ENCODE results near the gene COL20A1.
A peak's percentile ranks its signal among the peaks of the same experiment; 100 is the strongest.

DNA sequence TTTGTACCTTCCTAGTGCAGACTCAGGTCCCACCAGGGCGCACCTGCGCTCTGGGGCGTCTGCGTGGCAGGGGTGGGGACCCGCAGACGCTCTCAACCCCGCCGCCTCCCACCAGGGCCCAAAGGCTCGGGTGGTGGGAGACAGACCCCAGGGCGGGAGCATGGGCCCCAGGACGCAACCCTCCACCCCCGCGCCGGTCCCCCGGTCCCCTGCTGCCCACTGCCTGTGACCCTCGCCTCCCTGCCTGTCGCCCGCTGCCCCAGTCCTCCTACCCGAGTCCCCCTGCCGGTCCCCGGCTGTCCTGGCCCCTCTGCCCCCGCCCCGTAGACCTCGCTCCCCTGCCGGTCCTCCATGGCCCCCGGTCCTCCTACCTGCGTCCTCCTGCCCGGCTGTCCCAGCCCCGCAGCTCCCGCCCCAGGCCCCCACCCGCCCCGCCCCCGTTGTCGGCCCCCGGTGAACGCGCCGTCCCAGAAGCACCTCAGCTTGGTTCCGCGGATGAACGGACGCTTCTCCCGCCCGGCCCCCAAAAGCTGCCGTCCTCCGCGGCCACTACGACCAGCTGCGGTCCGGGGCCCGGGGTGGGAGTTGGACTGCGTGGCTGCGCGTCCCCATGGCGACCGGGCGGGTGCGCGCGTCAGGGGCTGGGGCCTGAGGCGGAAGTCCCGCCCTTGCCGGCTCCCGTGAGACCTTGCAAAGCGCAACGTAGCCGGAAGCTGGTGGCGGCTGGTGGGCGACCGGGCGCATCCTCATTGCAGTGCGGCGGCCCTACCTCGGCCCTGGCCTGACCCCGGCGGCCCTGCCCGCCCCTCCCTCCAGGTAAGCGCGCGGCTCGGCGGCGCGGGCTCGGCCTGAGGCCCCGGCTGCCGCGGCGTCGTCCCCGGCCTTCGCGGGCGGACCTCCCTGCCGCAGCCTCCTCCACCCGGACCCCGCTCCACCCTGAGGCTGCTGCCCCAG, 20.6 kb upstream of the COL20A1 start, which contains the start of gene ARFGAP1:
- TF ChIP-seq, protein P1, sequence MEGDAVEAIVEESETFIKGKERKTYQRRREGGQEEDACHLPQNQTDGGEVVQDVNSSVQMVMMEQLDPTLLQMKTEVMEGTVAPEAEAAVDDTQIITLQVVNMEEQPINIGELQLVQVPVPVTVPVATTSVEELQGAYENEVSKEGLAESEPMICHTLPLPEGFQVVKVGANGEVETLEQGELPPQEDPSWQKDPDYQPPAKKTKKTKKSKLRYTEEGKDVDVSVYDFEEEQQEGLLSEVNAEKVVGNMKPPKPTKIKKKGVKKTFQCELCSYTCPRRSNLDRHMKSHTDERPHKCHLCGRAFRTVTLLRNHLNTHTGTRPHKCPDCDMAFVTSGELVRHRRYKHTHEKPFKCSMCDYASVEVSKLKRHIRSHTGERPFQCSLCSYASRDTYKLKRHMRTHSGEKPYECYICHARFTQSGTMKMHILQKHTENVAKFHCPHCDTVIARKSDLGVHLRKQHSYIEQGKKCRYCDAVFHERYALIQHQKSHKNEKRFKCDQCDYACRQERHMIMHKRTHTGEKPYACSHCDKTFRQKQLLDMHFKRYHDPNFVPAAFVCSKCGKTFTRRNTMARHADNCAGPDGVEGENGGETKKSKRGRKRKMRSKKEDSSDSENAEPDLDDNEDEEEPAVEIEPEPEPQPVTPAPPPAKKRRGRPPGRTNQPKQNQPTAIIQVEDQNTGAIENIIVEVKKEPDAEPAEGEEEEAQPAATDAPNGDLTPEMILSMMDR (IDR thresholded peaks at IDR 0.05) = no peak
- TF ChIP-seq POLR2A (IDR thresholded peaks at IDR 0.05) (peak in 1 of 2 donors; percentile 29), POLR2AphosphoS5 (IDR thresholded peaks at IDR 0.05; ENCODE audit: insufficient read depth in 1 of 2, low read depth in 1 of 2) (peak; percentile 46 to 69)

Data from vagina (tissue), 2 donors.